SK-N-SH treated with all-trans-retinoic acid at 6 μM for 48 hours (cell line): ENCODE data around the gene TRPM1.

Source experiments
- CSDC2 ChIP-seq: fragments of 250-450 bp; sonication (Bioruptor Pico); IDR thresholded peaks from 2 replicates; pipeline ENCODE4 v1.5.0; 2020; ENCODE audit warnings: mild to moderate bottlenecking, moderate library complexity
- CSRNP3 ChIP-seq: fragments of 250-450 bp; sonication (Bioruptor Pico); IDR thresholded peaks from 2 replicates; pipeline ENCODE4 v1.5.1; 2021; ENCODE audit warnings: mild to moderate bottlenecking, moderate library complexity
- ESRRG ChIP-seq: fragments of 250-450 bp; sonication (Bioruptor Pico); IDR thresholded peaks from 2 replicates; pipeline ENCODE4 v1.6.1; 2021; ENCODE audit warnings: mild to moderate bottlenecking
- OSR1 ChIP-seq: fragments of 250-450 bp; sonication (Bioruptor Pico); IDR thresholded peaks from 2 replicates; pipeline ENCODE4 v1.8.0; 2022; ENCODE audit warnings: moderate library complexity, mild to moderate bottlenecking, inconsistent platforms
- RARB ChIP-seq: fragments of 250-450 bp; sonication (Bioruptor Pico); IDR thresholded peaks from 2 replicates; pipeline ENCODE4 v1.8.0; 2021; ENCODE audit warnings: mild to moderate bottlenecking, moderate library complexity
- SNAI2 ChIP-seq: fragments of 250-450 bp; sonication (Bioruptor Pico); IDR thresholded peaks from 2 replicates; pipeline ENCODE4 v1.5.0; 2020; ENCODE audit warnings: mild to moderate bottlenecking, moderate library complexity
- TOX ChIP-seq: fragments of 250-450 bp; sonication (Bioruptor Pico); IDR thresholded peaks from 2 replicates; pipeline ENCODE4 v1.8.0; 2021; ENCODE audit warnings: mild to moderate bottlenecking, moderate library complexity, borderline replicate concordance
- ZC3H10 ChIP-seq: fragments of 250-450 bp; sonication (Bioruptor Pico); IDR thresholded peaks from 2 replicates; pipeline ENCODE4 v1.5.1; 2021; ENCODE audit warnings: mild to moderate bottlenecking, moderate library complexity
- ZFP3 ChIP-seq: fragments of 250-450 bp; sonication (Bioruptor Pico); IDR thresholded peaks from 2 replicates; pipeline ENCODE4 v1.5.0; 2020; ENCODE audit warnings: mild to moderate bottlenecking, moderate library complexity
- ZFP30 ChIP-seq: fragments of 450-650 bp; formaldehyde crosslinking; IDR thresholded peaks from 2 replicates; pipeline ENCODE4 v1.5.0; 2022; ENCODE audit warnings: mild to moderate bottlenecking, moderate library complexity
- ZNF70 ChIP-seq: fragments of 450-650 bp; formaldehyde crosslinking; IDR thresholded peaks from 2 replicates; pipeline ENCODE4 v1.5.0; 2020; ENCODE audit warnings: mild to moderate bottlenecking, moderate library complexity
- ZNF8 ChIP-seq: fragments of 450-650 bp; formaldehyde crosslinking; IDR thresholded peaks from 2 replicates; pipeline ENCODE4 v1.5.0; 2020; ENCODE audit warnings: mild to moderate bottlenecking, moderate library complexity
- TF ChIP-seq, protein P1 (sequence below): fragments of 250-450 bp; sonication (Bioruptor Pico); IDR thresholded peaks from 2 replicates; pipeline ENCODE4 v1.8.0; 2020; ENCODE audit warnings: mild to moderate bottlenecking, moderate library complexity, borderline replicate concordance
- TF ChIP-seq, protein P2 (sequence below): fragments of 250-450 bp; sonication (Bioruptor Pico); IDR thresholded peaks from 2 replicates; pipeline ENCODE4 v1.5.1; 2020; ENCODE audit warnings: low read depth, mild to moderate bottlenecking, moderate library complexity

- no peak for TF ChIP-seq RARB (CRISPR knock-in tag)
- TF ChIP-seq, protein P1, sequence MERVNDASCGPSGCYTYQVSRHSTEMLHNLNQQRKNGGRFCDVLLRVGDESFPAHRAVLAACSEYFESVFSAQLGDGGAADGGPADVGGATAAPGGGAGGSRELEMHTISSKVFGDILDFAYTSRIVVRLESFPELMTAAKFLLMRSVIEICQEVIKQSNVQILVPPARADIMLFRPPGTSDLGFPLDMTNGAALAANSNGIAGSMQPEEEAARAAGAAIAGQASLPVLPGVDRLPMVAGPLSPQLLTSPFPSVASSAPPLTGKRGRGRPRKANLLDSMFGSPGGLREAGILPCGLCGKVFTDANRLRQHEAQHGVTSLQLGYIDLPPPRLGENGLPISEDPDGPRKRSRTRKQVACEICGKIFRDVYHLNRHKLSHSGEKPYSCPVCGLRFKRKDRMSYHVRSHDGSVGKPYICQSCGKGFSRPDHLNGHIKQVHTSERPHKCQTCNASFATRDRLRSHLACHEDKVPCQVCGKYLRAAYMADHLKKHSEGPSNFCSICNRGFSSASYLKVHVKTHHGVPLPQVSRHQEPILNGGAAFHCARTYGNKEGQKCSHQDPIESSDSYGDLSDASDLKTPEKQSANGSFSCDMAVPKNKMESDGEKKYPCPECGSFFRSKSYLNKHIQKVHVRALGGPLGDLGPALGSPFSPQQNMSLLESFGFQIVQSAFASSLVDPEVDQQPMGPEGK (CRISPR knock-in tag): no peak
- no peak for TF ChIP-seq SNAI2 (CRISPR knock-in tag)
- TF ChIP-seq CSRNP3 (CRISPR knock-in tag): no peak
- no peak for TF ChIP-seq ESRRG (CRISPR knock-in tag)
- no peak for TF ChIP-seq ZNF70 (CRISPR knock-in tag)
- no peak for TF ChIP-seq CSDC2 (CRISPR knock-in tag)
- TF ChIP-seq ZNF8 (CRISPR knock-in tag): no peak
- TF ChIP-seq, protein P2, sequence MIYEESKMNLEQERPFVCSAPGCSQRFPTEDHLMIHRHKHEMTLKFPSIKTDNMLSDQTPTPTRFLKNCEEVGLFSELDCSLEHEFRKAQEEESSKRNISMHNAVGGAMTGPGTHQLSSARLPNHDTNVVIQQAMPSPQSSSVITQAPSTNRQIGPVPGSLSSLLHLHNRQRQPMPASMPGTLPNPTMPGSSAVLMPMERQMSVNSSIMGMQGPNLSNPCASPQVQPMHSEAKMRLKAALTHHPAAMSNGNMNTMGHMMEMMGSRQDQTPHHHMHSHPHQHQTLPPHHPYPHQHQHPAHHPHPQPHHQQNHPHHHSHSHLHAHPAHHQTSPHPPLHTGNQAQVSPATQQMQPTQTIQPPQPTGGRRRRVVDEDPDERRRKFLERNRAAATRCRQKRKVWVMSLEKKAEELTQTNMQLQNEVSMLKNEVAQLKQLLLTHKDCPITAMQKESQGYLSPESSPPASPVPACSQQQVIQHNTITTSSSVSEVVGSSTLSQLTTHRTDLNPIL: no peak
- TF ChIP-seq TOX: no peak
- TF ChIP-seq ZFP30 (CRISPR knock-in tag): no peak
- TF ChIP-seq ZFP3 (CRISPR knock-in tag): no peak
- no peak for TF ChIP-seq OSR1
- no peak for TF ChIP-seq ZC3H10 (CRISPR knock-in tag)
Observed at GRCh38 chr15:31019986-31020385, 81.5 kb downstream of the TRPM1 start.
